Measurements from ENCODE around the gene RRH.

DNA sequence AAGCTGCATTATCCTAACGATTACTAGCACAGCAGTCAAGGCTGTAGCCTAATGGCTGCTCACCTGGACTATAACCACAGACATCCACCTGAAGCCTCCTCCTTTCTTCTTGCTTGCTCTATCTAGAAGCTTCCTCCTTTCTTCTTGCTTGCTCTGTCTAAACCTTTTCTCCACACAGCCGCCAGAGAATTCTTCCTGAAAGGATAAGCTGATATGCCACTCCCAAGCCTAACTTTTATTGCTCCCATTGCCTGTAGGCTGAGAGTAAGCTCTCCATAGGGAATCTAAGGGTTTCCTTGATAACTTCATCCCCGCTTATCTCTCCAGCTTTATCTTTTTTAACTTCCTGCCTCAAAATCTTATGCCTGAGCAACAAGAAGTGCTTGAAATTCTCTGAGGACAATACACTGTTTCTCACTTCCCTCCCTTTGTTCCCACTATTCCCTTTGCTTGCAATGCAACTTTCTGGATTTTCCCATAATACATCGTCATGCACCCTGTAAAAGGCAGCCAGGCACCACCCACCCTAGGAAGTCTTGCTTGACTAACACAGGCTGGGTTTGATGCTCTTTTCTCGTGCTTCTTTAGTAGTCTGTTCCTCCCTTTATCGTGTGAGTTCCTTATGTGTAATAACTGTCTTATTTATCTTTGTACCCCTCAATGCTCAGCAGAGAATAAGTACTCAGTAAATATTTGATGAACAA, 18.8 kb downstream of the RRH start:
- TF ChIP-seq JAZF1 (CRISPR knock-in tag; IDR thresholded peaks at IDR 0.05): no peak
- TF ChIP-seq NR2C2 (CRISPR knock-in tag; IDR thresholded peaks at IDR 0.05): no peak
- TF ChIP-seq, protein P1, sequence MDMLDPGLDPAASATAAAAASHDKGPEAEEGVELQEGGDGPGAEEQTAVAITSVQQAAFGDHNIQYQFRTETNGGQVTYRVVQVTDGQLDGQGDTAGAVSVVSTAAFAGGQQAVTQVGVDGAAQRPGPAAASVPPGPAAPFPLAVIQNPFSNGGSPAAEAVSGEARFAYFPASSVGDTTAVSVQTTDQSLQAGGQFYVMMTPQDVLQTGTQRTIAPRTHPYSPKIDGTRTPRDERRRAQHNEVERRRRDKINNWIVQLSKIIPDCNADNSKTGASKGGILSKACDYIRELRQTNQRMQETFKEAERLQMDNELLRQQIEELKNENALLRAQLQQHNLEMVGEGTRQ (CRISPR knock-in tag; IDR thresholded peaks at IDR 0.05): no peak
- TF ChIP-seq, protein P2, sequence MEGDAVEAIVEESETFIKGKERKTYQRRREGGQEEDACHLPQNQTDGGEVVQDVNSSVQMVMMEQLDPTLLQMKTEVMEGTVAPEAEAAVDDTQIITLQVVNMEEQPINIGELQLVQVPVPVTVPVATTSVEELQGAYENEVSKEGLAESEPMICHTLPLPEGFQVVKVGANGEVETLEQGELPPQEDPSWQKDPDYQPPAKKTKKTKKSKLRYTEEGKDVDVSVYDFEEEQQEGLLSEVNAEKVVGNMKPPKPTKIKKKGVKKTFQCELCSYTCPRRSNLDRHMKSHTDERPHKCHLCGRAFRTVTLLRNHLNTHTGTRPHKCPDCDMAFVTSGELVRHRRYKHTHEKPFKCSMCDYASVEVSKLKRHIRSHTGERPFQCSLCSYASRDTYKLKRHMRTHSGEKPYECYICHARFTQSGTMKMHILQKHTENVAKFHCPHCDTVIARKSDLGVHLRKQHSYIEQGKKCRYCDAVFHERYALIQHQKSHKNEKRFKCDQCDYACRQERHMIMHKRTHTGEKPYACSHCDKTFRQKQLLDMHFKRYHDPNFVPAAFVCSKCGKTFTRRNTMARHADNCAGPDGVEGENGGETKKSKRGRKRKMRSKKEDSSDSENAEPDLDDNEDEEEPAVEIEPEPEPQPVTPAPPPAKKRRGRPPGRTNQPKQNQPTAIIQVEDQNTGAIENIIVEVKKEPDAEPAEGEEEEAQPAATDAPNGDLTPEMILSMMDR (IDR thresholded peaks at IDR 0.05): no peak
- TF ChIP-seq CBFB (CRISPR knock-in tag; IDR thresholded peaks at IDR 0.05; ENCODE audit: low read depth): no peak
- no peak for TF ChIP-seq JUN (CRISPR knock-in tag; IDR thresholded peaks at IDR 0.05)
- TF ChIP-seq ZNF263 (CRISPR knock-in tag; IDR thresholded peaks at IDR 0.05; ENCODE audit: low read depth): no peak
- TF ChIP-seq, protein P3, sequence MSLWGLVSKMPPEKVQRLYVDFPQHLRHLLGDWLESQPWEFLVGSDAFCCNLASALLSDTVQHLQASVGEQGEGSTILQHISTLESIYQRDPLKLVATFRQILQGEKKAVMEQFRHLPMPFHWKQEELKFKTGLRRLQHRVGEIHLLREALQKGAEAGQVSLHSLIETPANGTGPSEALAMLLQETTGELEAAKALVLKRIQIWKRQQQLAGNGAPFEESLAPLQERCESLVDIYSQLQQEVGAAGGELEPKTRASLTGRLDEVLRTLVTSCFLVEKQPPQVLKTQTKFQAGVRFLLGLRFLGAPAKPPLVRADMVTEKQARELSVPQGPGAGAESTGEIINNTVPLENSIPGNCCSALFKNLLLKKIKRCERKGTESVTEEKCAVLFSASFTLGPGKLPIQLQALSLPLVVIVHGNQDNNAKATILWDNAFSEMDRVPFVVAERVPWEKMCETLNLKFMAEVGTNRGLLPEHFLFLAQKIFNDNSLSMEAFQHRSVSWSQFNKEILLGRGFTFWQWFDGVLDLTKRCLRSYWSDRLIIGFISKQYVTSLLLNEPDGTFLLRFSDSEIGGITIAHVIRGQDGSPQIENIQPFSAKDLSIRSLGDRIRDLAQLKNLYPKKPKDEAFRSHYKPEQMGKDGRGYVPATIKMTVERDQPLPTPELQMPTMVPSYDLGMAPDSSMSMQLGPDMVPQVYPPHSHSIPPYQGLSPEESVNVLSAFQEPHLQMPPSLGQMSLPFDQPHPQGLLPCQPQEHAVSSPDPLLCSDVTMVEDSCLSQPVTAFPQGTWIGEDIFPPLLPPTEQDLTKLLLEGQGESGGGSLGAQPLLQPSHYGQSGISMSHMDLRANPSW (CRISPR knock-in tag; conservative IDR thresholded peaks at IDR 0.05; ENCODE audit: low read depth): no peak
- TF ChIP-seq ELF4 (CRISPR knock-in tag; IDR thresholded peaks at IDR 0.05; ENCODE audit: low read depth): no peak
